Measurements from ENCODE around the gene MUC5B. TPM values are rescaled to one million over a fixed set of nuclear protein-coding genes. Genes with fewer than 3 reads are reported as not detected.
A peak's percentile ranks its signal among the peaks of the same experiment; 100 is the strongest.

The MUC5B gene
- total RNA-seq, 1 donor from 2014 or later, result 1.2 TPM

- TF ChIP-seq CTCF (IDR thresholded peaks at IDR 0.05), result no peak
- H3K27ac ChIP-seq, result peak within 1 kb of the TSS; percentile 94
- no peaks in the 10 kb centered on the region for H3K27me3 ChIP-seq
- ATAC-seq (peak; percentile 94), DNase-seq (peak; percentile 99)
- peaks cover 38% of the 10 kb centered on the region for H3K4me1 ChIP-seq
- peak within 1 kb of the TSS; percentile 89 for H3K4me3 ChIP-seq
- peaks cover 7% of the 10 kb centered on the region for H3K36me3 ChIP-seq
- no peaks in the 10 kb centered on the region for H3K9me3 ChIP-seq
- intact Hi-C loops (cut with DNase I), result no loop called here
These were observed 86.8 kb downstream of the MUC5B start, which contains the start of gene TOLLIP for GRCh38 chr11:1309498-1310317. TSS of gene TOLLIP (minus strand) at chr11:1309632. CDS start at chr11:1309498, 134 bp downstream.

- H3K27ac ChIP-seq, result peak overlapping the region; percentile 94
- no peaks in the 10 kb centered on the region for H3K27me3 ChIP-seq
- no peaks in the 10 kb centered on the region for H3K9me3 ChIP-seq
- H3K4me1 ChIP-seq, result peaks cover 32% of the 10 kb centered on the region
- DNase-seq (no peak), ATAC-seq (no peak)
- no peak for TF ChIP-seq CTCF (IDR thresholded peaks at IDR 0.05)
- peaks cover 6% of the 10 kb centered on the region for H3K36me3 ChIP-seq
- intact Hi-C loops (cut with DNase I), result no loop called here
- H3K4me3 ChIP-seq, result peak overlapping the region; percentile 89
These were observed 87.4 kb downstream of the MUC5B start for GRCh38 chr11:1310318-1310687.

DNA sequence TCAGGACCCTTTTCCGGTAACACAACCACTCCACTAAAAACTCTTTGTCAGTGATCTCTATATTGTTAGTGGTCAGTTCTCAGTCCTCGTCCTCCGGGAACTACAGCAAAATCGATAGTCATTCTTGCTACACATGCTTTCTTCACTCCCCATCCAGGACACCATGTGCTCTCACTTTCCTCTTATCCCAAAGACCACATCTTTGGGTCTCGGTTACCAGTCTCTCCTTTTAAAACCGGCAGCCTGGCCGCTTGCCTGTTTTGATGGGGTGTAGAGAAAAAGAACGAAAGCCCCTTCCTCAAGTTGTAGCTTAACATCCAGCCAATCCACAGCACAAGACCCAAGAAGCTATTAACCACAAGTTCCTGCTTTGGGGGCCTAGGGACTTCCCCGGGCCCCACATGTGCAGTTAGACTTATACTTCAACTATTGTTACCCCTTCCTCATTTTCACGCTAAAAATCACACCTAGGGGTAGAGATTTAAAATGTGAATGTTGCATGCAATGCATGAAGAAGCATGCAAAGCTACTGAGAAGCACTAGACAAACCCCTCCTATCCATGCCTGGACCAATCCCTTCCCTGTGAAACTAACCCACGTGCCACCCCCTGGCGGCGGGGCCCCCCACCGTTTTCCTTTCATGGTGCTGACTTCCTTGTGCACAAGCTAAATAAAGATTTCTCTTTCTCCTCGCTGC lies 88.1 kb downstream of the MUC5B start:
- ATAC-seq (no peak), DNase-seq (no peak)
- H3K36me3 ChIP-seq, result peaks cover under 1% of the 10 kb centered on the region
- no peak for TF ChIP-seq CTCF (IDR thresholded peaks at IDR 0.05)
- intact Hi-C loops (cut with DNase I), result no loop called here
- no peak overlapping the region for H3K27ac ChIP-seq
- no peaks in the 10 kb centered on the region for H3K9me3 ChIP-seq
- no peaks in the 10 kb centered on the region for H3K27me3 ChIP-seq
- peak overlapping the region; percentile 89 for H3K4me3 ChIP-seq
- peaks cover 31% of the 10 kb centered on the region for H3K4me1 ChIP-seq

Small RNAs within 50 kb of the gene (microRNA-seq; reads per million reads assigned to microRNA genes)
- not detected for gene MIR6744 (ENCODE audit: borderline microRNAs expressed)

Other genes with a start within 250 kb of the MUC5B start
- not detected for gene MUC6, start 186.3 kb upstream of the MUC5B start, total RNA-seq
- gene MUC2, start 148.2 kb upstream of the MUC5B start, total RNA-seq, result not detected
- not detected for gene MUC5AC, start 65.1 kb upstream of the MUC5B start, total RNA-seq
- 71.1 TPM for gene TOLLIP, start 86.6 kb downstream of the MUC5B start, total RNA-seq
- 0.26 TPM for gene BRSK2, start 166.9 kb downstream of the MUC5B start, total RNA-seq

All from upper lobe of right lung (tissue), 1 donor.